Psoas muscle (tissue), 8 donors: Measurements from ENCODE around the gene PPBP. TPM values are rescaled to one million over a fixed set of nuclear protein-coding genes. Genes with fewer than 3 reads are reported as not detected.

ENCODE experiments used
- ATAC-seq, 4 donors: fragments of 200-7000 bp; cut with Tn5 transposase; one replicate each; pipeline ENCODE4 v1.9.1; 2020; ENCODE audit warnings: moderate library complexity in 3 of 4, mild to moderate bottlenecking in 2 of 4
- DNase-seq, 2 donors: peaks; one replicate each; pipeline ENCODE4 v3.0.0-alpha.2; 2020
- H3K27ac ChIP-seq: fragments of 200-600 bp; one replicate; pipeline ENCODE4 v1.8.0; 2022
- H3K27me3 ChIP-seq, 3 donors: fragments of 200-600 bp in 1 of 3; one replicate each; pipeline versions ENCODE4 v1.6.1 to v1.8.0; 2013 to 2022; ENCODE audit warnings: low read length in 2 of 3, mild to moderate bottlenecking in 2 of 3, moderate library complexity in 1 of 3; ENCODE audit not compliant: insufficient read depth in 3 of 3
- H3K36me3 ChIP-seq, 2 donors: fragments of 200-600 bp in 1 of 2; one replicate each; pipeline versions ENCODE4 v1.6.1 to v1.8.0; 2013 to 2022; ENCODE audit warnings: low read depth in 1 of 2, mild to moderate bottlenecking in 1 of 2, moderate library complexity in 1 of 2; ENCODE audit not compliant: insufficient read depth in 1 of 2
- H3K4me1 ChIP-seq: fragments of 200-600 bp; one replicate; pipeline ENCODE4 v1.8.0; 2022
- H3K4me3 ChIP-seq: fragments of 200-600 bp; one replicate; pipeline ENCODE4 v1.8.0; 2022; ENCODE audit warnings: mild to moderate bottlenecking
- H3K9me3 ChIP-seq: fragments of 200-600 bp; one replicate; pipeline ENCODE4 v1.8.0; 2022
- CTCF ChIP-seq: fragments of 200-600 bp; IDR thresholded peaks from one replicate; pipeline ENCODE4 v1.8.0; 2022; ENCODE audit warnings: antibody characterized with exemption
- WGBS, 3 donors: extraction: QIAGEN DNeasy Blood & Tissue Kit; methylation state at CpG; one replicate each; pipeline versions ENCODE4 v1.1.6 to v1.1.7; 2013; 5-methylcytosine and 5-hydroxymethylcytosine counted together
- intact Hi-C, 2 donors: fragments of 100-400 bp; cut with DNase I; formaldehyde crosslinking; loops; one replicate each; pipeline versions ENCODE4 v1.11.0 to v1.14.2; 2022
- polyA plus RNA-seq, 3 donors: library from polyadenylated mRNA; stranded (reverse); fragments of 200-250 nt; gene quantifications; one replicate each; pipeline ENCODE4 v1.2.3, GENCODE V29; 2013
- total RNA-seq, 4 donors: library from RNA; stranded (reverse); fragmentation: NEBNext Ultra II Directional in 2 of 4; extraction: Animal tissue kit (Norgen Biotek cat#: 25700) in 2 of 4; gene quantifications; one replicate each; pipeline versions ENCODE4 v1.2.1 to v1.2.4, GENCODE V29; 2021 to 2023
- donor health status: healthy with polysubstance abuse.
- donor health status: DM: no; HTN: no; CAD: no; lungs with moderate emphysema.
- donor health status: Bipolar disorder and iron deficiency.
- donor health status: healthy.
- donor health status: DM: yes; HTN: yes; CAD: no.
- donor health status: DM: no; HTN: no; CAD: no.
- donor health status: DM: no; HTN: no; CAD: no.
- donor health status: DM: yes; HTN: yes; CAD: no.

PPBP gene
- total and polyA plus RNA-seq, 7 donors: 0.44 to 2.5 (median 1.4) TPM; not detected in 4

- intact Hi-C loops: no loop called here
- no peak overlapping the region for H3K4me3 ChIP-seq
- no peaks in the 10 kb centered on the region for H3K27me3 ChIP-seq
- ATAC-seq: no peak
- no peak overlapping the region for H3K27ac ChIP-seq
- no peak for DNase-seq
- H3K9me3 ChIP-seq: no peaks in the 10 kb centered on the region
- no peaks in the 10 kb centered on the region for H3K36me3 ChIP-seq
- no peak for TF ChIP-seq CTCF
- WGBS, 3 donors: 66 to 70% (median 69%) methylated on average over 4 of the region's 4 CpGs
- H3K4me1 ChIP-seq: no peaks in the 10 kb centered on the region
Measured at GRCh38 chr4:74004668-74005067, 16.7 kb upstream of the PPBP start.

GRCh38 chr4:74000301-74000700 lies 12.3 kb upstream of the PPBP start:
- no peak overlapping the region for H3K4me3 ChIP-seq
- WGBS, 3 donors: 84 to 87% (median 85%) methylated on average over 6 of the region's 6 CpGs
- H3K9me3 ChIP-seq: no peaks in the 10 kb centered on the region
- no peak for DNase-seq
- H3K4me1 ChIP-seq: no peaks in the 10 kb centered on the region
- peaks cover 0 to 13% (median 2%) of the 10 kb centered on the region in 3 donors for H3K27me3 ChIP-seq
- H3K36me3 ChIP-seq: no peaks in the 10 kb centered on the region
- no peak for TF ChIP-seq CTCF
- intact Hi-C loops: no loop called here
- H3K27ac ChIP-seq: no peak overlapping the region
- ATAC-seq: no peak

- Histone ChIP-seq H3K9me3 (no peaks in the 10 kb centered on the region), H3K36me3 (no peaks in the 10 kb centered on the region), H3K4me3 (peak within 1 kb of the TSS; percentile 49), H3K27ac (no peak within 1 kb of the TSS), H3K27me3 (peaks cover 2 to 13% (median 3%) of the 10 kb centered on the region in 3 donors), H3K4me1 (no peaks in the 10 kb centered on the region)
- intact Hi-C loops: no loop called here
- peak; percentile 19 to 53 for DNase-seq
- no peak for TF ChIP-seq CTCF
- ATAC-seq: peak in 1 of 4 donors; percentile 23
- 8 to 13% (median 8%) methylated on average over 45 to 46 of the region's 46 CpGs for WGBS, 3 donors
Measured at GRCh38 chr4:73998040-73999011, 10.3 kb upstream of the PPBP start, which contains the start of gene CXCL5. Gene CXCL5 (minus strand): TSS chr4:73998677. CDS start chr4:73998581, 96 bp downstream.

- intact Hi-C loops: no loop called here
- ATAC-seq (no peak), DNase-seq (no peak)
- no peaks in the 10 kb centered on the region for H3K4me1 ChIP-seq
- H3K36me3 ChIP-seq: no peaks in the 10 kb centered on the region
- no peak overlapping the region for H3K4me3 ChIP-seq
- no peak overlapping the region for H3K27ac ChIP-seq
- TF ChIP-seq CTCF: no peak
- WGBS, 3 donors: 0 to 47% (median 0%) methylated on average over 1 of the region's 1 CpG
- no peaks in the 10 kb centered on the region for H3K9me3 ChIP-seq
- H3K27me3 ChIP-seq: peaks cover 0 to 3% (median under 1%) of the 10 kb centered on the region in 3 donors
Measured at GRCh38 chr4:73992050-73992449, 4.1 kb upstream of the PPBP start.
